A673 (cell line): ENCODE data around the gene FADS6. TPM values are rescaled to one million over a fixed set of nuclear protein-coding genes. Genes with fewer than 3 reads are reported as not detected.
A peak's percentile ranks its signal among the peaks of the same experiment; 100 is the strongest.

Source experiments
- BruUV-seq: library from RNA; stranded (reverse); fragments of 400-500 nt; replicated peaks from 2 replicates; lab custom pipeline; 2021; lab: Mats Ljungman, UMichigan
- CTCF ChIA-PET: fragments of 300-600 bp; sonication (Branson Sonifier 250); formaldehyde crosslinking; loops from one replicate; lab custom pipeline; 2022; ENCODE audit warnings: antibody characterized with exemption; lab: Charles Lee
- POLR2A ChIA-PET: fragments of 300-600 bp; sonication (Branson Sonifier 250); formaldehyde crosslinking; loops from one replicate; lab custom pipeline; 2022; ENCODE audit warnings: antibody characterized with exemption; ENCODE audit not compliant: low non-redundant PET; lab: Charles Lee
- DNase-seq: peaks from one replicate; pipeline ENCODE4 v3.0.0-alpha.2; 2015; ENCODE audit warnings: low spot score
- H3K27ac ChIP-seq: fragments of 200-600 bp; sonication (generic); 2 replicates; pipeline ENCODE4 v1.5.1; 2016; ENCODE audit warnings: mixed run types, low read depth, mild to moderate bottlenecking, mixed read lengths, antibody characterized with exemption, low read length; ENCODE audit not compliant: poor library complexity, severe bottlenecking
- H3K27me3 ChIP-seq: fragments of 200-600 bp; sonication (generic); replicated peaks from 2 replicates; pipeline ENCODE4 v1.6.1; 2017; ENCODE audit warnings: mixed run types, low read depth, mild to moderate bottlenecking, mixed read lengths, antibody characterized with exemption, low read length; ENCODE audit not compliant: insufficient read depth, poor library complexity
- H3K36me3 ChIP-seq: fragments of 200-600 bp; sonication (generic); 2 replicates; pipeline ENCODE4 v1.6.1; 2016; ENCODE audit warnings: mixed run types, mild to moderate bottlenecking, mixed read lengths, antibody characterized with exemption, low read length; ENCODE audit not compliant: insufficient read depth, poor library complexity, severe bottlenecking
- H3K4me1 ChIP-seq: fragments of 200-600 bp; sonication (generic); 2 replicates; pipeline ENCODE4 v1.6.1; 2017; ENCODE audit warnings: mixed run types, mild to moderate bottlenecking, mixed read lengths, antibody characterized with exemption, low read length; ENCODE audit not compliant: insufficient read depth, poor library complexity, severe bottlenecking
- H3K4me3 ChIP-seq: fragments of 200-600 bp; sonication (generic); 2 replicates; pipeline ENCODE4 v1.5.1; 2016; ENCODE audit warnings: low read depth, mixed run types, mild to moderate bottlenecking, mixed read lengths, low read length; ENCODE audit not compliant: poor library complexity, severe bottlenecking
- H3K9me3 ChIP-seq: fragments of 200-600 bp; sonication (generic); 2 replicates; pipeline ENCODE4 v1.6.1; 2016; ENCODE audit warnings: mixed run types, low read depth, mild to moderate bottlenecking, mixed read lengths, antibody characterized with exemption, low read length; ENCODE audit not compliant: poor library complexity, severe bottlenecking
- EZH2 ChIP-seq: fragments of 200-600 bp; sonication (generic); IDR thresholded peaks from 2 replicates; pipeline ENCODE4 v1.6.1; 2017; ENCODE audit warnings: borderline replicate concordance, low read depth, mild to moderate bottlenecking, mixed read lengths, antibody characterized with exemption, low read length; ENCODE audit not compliant: poor library complexity, severe bottlenecking
- intact Hi-C: fragments of 100-400 bp; cut with micrococcal nuclease; formaldehyde crosslinking; loops from one replicate; pipeline ENCODE4 v1.10.0; 2022; ENCODE audit not compliant: unreplicated experiment
- total RNA-seq: library from RNA; stranded (reverse); gene quantifications from 2 replicates; pipeline ENCODE4 v1.2.3, GENCODE V29; 2021
- TF ChIP-seq, protein P1 (sequence below): fragments of 300-800, 200-600 bp; sonication (generic); conservative IDR thresholded peaks from 2 replicates; pipeline ENCODE4 v1.5.1; 2017; ENCODE audit warnings: low read depth, mild to moderate bottlenecking, antibody characterized with exemption, low read length, moderate library complexity, mixed read lengths

FADS6 gene
- total RNA-seq, 1 experiment from 2014 or later, result not detected

DNA sequence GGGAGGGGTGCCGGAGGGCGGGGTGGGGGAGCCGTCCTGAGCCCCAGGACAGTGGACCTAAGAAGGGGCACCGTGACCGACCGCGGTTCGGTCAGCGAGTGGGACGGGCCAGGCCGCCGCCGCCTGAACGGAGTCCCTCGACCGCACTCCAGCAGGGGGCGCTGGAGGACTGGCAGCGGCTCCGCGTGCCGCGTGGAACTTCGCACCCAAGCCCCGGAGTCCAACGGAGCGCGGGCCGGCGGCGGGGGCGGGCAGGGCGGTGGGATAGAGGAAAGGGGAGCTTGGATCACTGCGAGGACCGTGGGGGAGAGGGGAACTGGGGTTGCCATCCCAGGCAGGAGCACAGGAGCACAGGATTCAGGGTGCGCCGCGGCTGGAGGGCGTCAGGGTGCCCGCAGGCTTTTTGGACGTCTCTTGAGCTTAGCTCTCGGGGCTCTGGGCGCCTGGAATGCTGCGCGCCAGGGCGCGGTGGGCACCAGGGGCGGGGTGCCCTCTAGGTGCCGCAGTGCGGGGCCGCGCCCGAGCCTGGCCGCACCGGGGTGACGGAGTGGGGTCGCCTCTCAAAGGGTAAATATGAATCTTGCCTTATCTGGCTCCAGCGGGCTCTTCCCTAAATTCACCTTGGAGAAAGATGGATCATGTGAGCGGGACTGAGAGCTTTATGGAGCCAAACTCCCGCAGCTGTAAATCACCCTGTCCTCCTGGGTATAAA is 30.3 kb upstream of the FADS6 start:
- DNase-seq, result peak; percentile 60
- CTCF ChIA-PET, result interaction anchor here (0.6 to 1.7 kb wide), 6 partner anchors 24 to 608 kb away, joined by 3 to 15 read pairs (median 5); no protein-coding TSS in a partner anchor
- POLR2A ChIA-PET, result no interaction called here
- H3K4me3 ChIP-seq, result peak overlapping the region; percentile 31
- H3K36me3 ChIP-seq, result no peaks in the 10 kb centered on the region
- H3K9me3 ChIP-seq, result no peaks in the 10 kb centered on the region
- H3K27me3 ChIP-seq, result peaks cover 62% of the 10 kb centered on the region
- no peak overlapping the region for H3K27ac ChIP-seq
- TF ChIP-seq EZH2, result peak; percentile 79
- TF ChIP-seq, protein P1, sequence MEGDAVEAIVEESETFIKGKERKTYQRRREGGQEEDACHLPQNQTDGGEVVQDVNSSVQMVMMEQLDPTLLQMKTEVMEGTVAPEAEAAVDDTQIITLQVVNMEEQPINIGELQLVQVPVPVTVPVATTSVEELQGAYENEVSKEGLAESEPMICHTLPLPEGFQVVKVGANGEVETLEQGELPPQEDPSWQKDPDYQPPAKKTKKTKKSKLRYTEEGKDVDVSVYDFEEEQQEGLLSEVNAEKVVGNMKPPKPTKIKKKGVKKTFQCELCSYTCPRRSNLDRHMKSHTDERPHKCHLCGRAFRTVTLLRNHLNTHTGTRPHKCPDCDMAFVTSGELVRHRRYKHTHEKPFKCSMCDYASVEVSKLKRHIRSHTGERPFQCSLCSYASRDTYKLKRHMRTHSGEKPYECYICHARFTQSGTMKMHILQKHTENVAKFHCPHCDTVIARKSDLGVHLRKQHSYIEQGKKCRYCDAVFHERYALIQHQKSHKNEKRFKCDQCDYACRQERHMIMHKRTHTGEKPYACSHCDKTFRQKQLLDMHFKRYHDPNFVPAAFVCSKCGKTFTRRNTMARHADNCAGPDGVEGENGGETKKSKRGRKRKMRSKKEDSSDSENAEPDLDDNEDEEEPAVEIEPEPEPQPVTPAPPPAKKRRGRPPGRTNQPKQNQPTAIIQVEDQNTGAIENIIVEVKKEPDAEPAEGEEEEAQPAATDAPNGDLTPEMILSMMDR, result peak; percentile 91
- H3K4me1 ChIP-seq, result peaks cover 14% of the 10 kb centered on the region
- no TSS peak for BruUV-seq
- intact Hi-C loops, result loop anchor here (1.0 kb wide), 1 partner anchor 35 kb away; no protein-coding TSS in a partner anchor

DNA sequence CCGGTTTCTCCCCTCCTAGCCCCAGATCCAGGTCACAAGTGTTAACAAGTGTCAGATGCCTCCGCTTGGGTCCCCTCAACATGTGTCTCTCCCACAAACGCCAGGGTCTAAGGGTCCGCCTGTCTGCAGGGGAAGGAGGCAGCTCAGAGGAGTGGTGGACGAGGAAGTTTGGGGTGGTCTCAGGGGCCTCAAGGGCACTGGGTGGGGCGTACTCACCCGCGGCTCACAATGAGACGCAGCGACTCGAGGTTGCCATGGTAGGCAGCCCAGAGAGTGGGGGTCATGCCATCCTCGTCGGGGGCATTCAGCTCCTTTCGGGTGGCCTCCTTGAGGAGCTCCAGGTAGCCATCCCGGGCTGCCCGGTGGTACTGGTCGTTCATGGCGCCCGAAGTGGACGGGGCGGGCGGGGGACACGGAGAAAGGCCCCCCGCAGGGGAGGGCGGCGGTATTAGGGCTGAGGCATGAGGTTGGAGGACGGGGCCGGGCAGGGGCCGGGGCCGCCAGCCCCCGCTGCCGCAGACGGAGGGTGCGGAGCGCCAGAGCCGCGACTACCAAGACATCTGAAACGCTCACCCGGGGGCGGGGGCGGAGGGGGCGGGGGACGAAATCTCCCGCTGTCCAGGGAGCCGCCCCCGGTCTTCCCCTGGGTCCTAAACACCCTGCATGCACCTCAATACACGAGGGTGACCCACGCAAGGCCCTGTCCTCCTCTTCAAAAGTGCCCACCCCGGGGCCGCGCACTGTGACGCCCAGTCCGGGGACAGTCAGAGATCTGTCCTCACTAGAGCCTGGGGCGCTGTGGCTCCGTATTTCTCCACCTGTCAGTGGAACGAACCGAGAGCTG is 29.5 kb upstream of the FADS6 start, which contains the start of gene USH1G:
Gene USH1G (minus strand): TSS at position 562 of the 844 bp plus-strand sequence. CDS start 182 bp downstream, at position 380.
- TF ChIP-seq EZH2, result no peak
- TF ChIP-seq, protein P1, result no peak
- H3K9me3 ChIP-seq, result no peaks in the 10 kb centered on the region
- intact Hi-C loops, result loop anchor here (1.0 kb wide), 1 partner anchor 35 kb away; no protein-coding TSS in a partner anchor
- no peak within 1 kb of the TSS for H3K27ac ChIP-seq
- peak within 1 kb of the TSS; percentile 31 for H3K4me3 ChIP-seq
- peaks cover 58% of the 10 kb centered on the region for H3K27me3 ChIP-seq
- POLR2A ChIA-PET, result no interaction called here
- peaks cover 14% of the 10 kb centered on the region for H3K4me1 ChIP-seq
- peak; percentile 24 for DNase-seq
- CTCF ChIA-PET, result interaction anchor here (0.6 to 1.7 kb wide), 5 partner anchors 24 to 609 kb away, joined by 3 to 15 read pairs (median 5); no protein-coding TSS in a partner anchor
- no TSS peak for BruUV-seq
- H3K36me3 ChIP-seq, result no peaks in the 10 kb centered on the region

DNA sequence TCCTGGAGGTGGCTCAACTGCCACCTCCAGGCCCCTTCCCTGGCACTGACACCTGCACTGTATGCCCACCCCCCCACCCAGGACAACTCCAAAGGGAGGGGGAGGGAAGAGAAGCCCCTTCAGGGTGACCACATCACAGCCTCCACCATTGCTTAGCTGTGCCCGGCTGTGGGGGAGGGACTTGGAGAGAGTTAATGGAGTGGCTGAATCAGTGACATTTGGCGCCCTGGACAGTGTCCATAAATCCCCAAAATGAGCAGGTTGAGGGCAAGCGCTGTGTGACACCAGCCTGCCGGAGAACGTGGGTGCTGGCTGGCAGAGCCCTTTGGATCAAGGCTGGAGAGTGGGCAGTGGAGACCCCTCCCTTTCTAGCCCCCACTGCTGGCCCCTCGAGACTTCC is 28.7 kb upstream of the FADS6 start:
- Histone ChIP-seq H3K36me3 (no peaks in the 10 kb centered on the region), H3K27me3 (peaks cover 51% of the 10 kb centered on the region), H3K27ac (no peak overlapping the region), H3K4me1 (peaks cover 14% of the 10 kb centered on the region), H3K9me3 (no peaks in the 10 kb centered on the region), H3K4me3 (no peak overlapping the region)
- ChIA-PET CTCF (no interaction called here), POLR2A (no interaction called here)
- no TSS peak for BruUV-seq
- intact Hi-C loops, result no loop called here
- TF ChIP-seq, protein P1, result no peak
- TF ChIP-seq EZH2, result no peak
- no peak for DNase-seq
